ENCODE measurements around the gene TMEM47. TPM values are rescaled to one million over a fixed set of nuclear protein-coding genes. Genes with fewer than 3 reads are reported as not detected.

Gene TMEM47
- total RNA-seq, 6 donors from 2014 or later: 7.3 to 34.4 (median 26.5) TPM

- no peak for DNase-seq
- Histone ChIP-seq H3K4me3 (no peak overlapping the region), H3K27me3 (no peaks in the 10 kb centered on the region), H3K9me3 (no peaks in the 10 kb centered on the region), H3K4me1 (no peaks in the 10 kb centered on the region), H3K27ac (no peak overlapping the region), H3K36me3 (no peaks in the 10 kb centered on the region)
- ATAC-seq (ENCODE audit: low FRiP score in 2 of 2): no peak
- TF ChIP-seq POLR2A (IDR thresholded peaks at IDR 0.05) (no peak), CTCF (IDR thresholded peaks at IDR 0.05) (peak in 1 of 6 experiments; percentile 21), POLR2AphosphoS5 (IDR thresholded peaks at IDR 0.05) (no peak), EP300 (IDR thresholded peaks at IDR 0.05) (no peak)
- 6 to 8% methylated on average over 2 of the region's 2 CpGs for WGBS, 2 donors
Measured at GRCh38 chrX:34578237-34578636, 78.8 kb downstream of the TMEM47 start.

All from upper lobe of left lung (tissue), 6 donors.